Stimulated activated CD8-positive, alpha-beta memory T cell treated with anti-CD3 and anti-CD28 coated beads, Interleukin-12 subunit alpha, Interleukin-12 subunit beta, amount 100 ng/mL, for 24 hours (primary cell): ENCODE data around the gene LAMA5.

ENCODE experiments used
- DNase-seq: peaks from one replicate; pipeline ENCODE4 v3.0.0-alpha.2; 2020; ENCODE audit errors: extremely low read depth

LAMA5 gene

GRCh38 chr20:62346398-62347150 lies 20.5 kb downstream of the LAMA5 start:
- no peak for DNase-seq

- no peak for DNase-seq
Observed at GRCh38 chr20:62345681-62346370, 21.3 kb downstream of the LAMA5 start.

GRCh38 chr20:62344782-62345181 lies 22.3 kb downstream of the LAMA5 start:
- no peak for DNase-seq

GRCh38 chr20:62344092-62344491 lies 23.0 kb downstream of the LAMA5 start:
- no peak for DNase-seq

- DNase-seq: no peak
Observed at GRCh38 chr20:62342910-62343309, 24.2 kb downstream of the LAMA5 start.

- no peak for DNase-seq
Observed at GRCh38 chr20:62339647-62340062, 27.5 kb downstream of the LAMA5 start.

- DNase-seq: no peak
Observed at GRCh38 chr20:62338294-62338620, 28.9 kb downstream of the LAMA5 start.

- no peak for DNase-seq
Observed at GRCh38 chr20:62337558-62338293, 29.4 kb downstream of the LAMA5 start.

GRCh38 chr20:62336775-62337557 lies 30.1 kb downstream of the LAMA5 start:
- DNase-seq: no peak

GRCh38 chr20:62336329-62336728 lies 30.8 kb downstream of the LAMA5 start:
- no peak for DNase-seq

GRCh38 chr20:62335532-62335931 lies 31.6 kb downstream of the LAMA5 start:
- no peak for DNase-seq

GRCh38 chr20:62334881-62335280 lies 32.2 kb downstream of the LAMA5 start:
- DNase-seq: no peak

- DNase-seq: no peak
Observed at GRCh38 chr20:62333820-62334595, 33.1 kb downstream of the LAMA5 start.

- DNase-seq: no peak
Observed at GRCh38 chr20:62332989-62333819, 33.9 kb downstream of the LAMA5 start.

- DNase-seq: no peak
Observed at GRCh38 chr20:62332421-62332820, 34.7 kb downstream of the LAMA5 start.

- no peak for DNase-seq
Observed at GRCh38 chr20:62331347-62331746, 35.8 kb downstream of the LAMA5 start.

- DNase-seq: no peak
Observed at GRCh38 chr20:62330576-62331317, 36.4 kb downstream of the LAMA5 start.

GRCh38 chr20:62329389-62330377 lies 37.4 kb downstream of the LAMA5 start:
- no peak for DNase-seq
